NCI-H2107 treated with DMSO at 0.1 percent for 48 hours (cell line): ENCODE measurements around the gene OR5T3.
"Not testable (repeated sequence)": the region's sequence is repeated elsewhere in the genome, so short reads cannot be mapped to it uniquely, and the experiment has no call there.

Experiments used
- DNase-seq: peaks from one replicate; lab custom pipeline; 2025; ENCODE audit not compliant: unreplicated experiment; lab: John Stamatoyannopoulos, UW

OR5T3 gene

GRCh38 chr11:56251954-56252353 is at the start of gene OR5T3:
OR5T3 (plus strand) TSS chr11:56252254; CDS start chr11:56252254, 0 bp downstream.
- no peak for DNase-seq

- DNase-seq: no peak
Measured at GRCh38 chr11:56207790-56208189, 44.3 kb upstream of the OR5T3 start.

- DNase-seq: no peak
Measured at GRCh38 chr11:56214537-56214936, 37.5 kb upstream of the OR5T3 start.

GRCh38 chr11:56219735-56220134 is 32.3 kb upstream of the OR5T3 start:
- DNase-seq: not testable (repeated sequence)

GRCh38 chr11:56234155-56234554 is 17.9 kb upstream of the OR5T3 start, which contains the start of gene OR5T2:
OR5T2 (minus strand) TSS chr11:56234255; CDS start chr11:56233062, 1,193 bp downstream.
- DNase-seq: no peak

- no peak for DNase-seq
Measured at GRCh38 chr11:56271092-56271491, 19.0 kb downstream of the OR5T3 start.

- no peak for DNase-seq
Measured at GRCh38 chr11:56273854-56274253, 21.8 kb downstream of the OR5T3 start, which contains the start of gene OR5T1. OR5T1 (plus strand) TSS chr11:56274154; CDS start chr11:56275639, 1,485 bp downstream.

- DNase-seq: no peak
Measured at GRCh38 chr11:56292154-56292553, 40.1 kb downstream of the OR5T3 start, which contains the start of gene OR8H1. OR8H1 (minus strand) TSS chr11:56292254; CDS start chr11:56291062, 1,192 bp downstream.

- no peak for DNase-seq
Measured at GRCh38 chr11:56296898-56297297, 44.8 kb downstream of the OR5T3 start.
